ENCODE data around the gene SOX6.

The SOX6 gene

DNA sequence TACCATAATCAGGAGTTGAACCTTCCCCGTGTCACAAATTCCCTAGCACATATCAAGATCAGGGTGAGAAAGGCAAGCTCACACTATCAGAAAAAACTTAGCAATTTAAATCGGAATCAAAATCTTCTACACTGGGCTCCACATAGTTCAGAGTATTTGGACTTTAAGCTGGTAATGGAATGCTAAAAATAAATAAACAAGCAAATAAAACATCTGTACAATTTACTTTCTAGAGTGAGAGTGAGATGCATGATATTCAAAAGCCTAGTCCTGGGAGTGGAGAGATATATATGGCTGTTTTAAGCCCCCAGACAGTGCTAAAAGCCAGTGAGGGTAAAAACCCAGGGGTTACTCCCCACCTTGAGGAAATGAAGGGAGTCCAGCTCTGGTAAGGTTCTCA lies 380.6 kb downstream of the SOX6 start:
- H3K9me2 ChIP-seq (replicated peaks; ENCODE audit: insufficient read depth, low read length): no peaks in the 10 kb centered on the region
- no peak overlapping the region for H3K4me2 ChIP-seq (ENCODE audit: low read depth, low read length)
- no peak overlapping the region for H3K27ac ChIP-seq (ENCODE audit: low read length)
- H3K79me2 ChIP-seq (ENCODE audit: low read length): no peaks in the 10 kb centered on the region
- TF ChIP-seq, protein P1, sequence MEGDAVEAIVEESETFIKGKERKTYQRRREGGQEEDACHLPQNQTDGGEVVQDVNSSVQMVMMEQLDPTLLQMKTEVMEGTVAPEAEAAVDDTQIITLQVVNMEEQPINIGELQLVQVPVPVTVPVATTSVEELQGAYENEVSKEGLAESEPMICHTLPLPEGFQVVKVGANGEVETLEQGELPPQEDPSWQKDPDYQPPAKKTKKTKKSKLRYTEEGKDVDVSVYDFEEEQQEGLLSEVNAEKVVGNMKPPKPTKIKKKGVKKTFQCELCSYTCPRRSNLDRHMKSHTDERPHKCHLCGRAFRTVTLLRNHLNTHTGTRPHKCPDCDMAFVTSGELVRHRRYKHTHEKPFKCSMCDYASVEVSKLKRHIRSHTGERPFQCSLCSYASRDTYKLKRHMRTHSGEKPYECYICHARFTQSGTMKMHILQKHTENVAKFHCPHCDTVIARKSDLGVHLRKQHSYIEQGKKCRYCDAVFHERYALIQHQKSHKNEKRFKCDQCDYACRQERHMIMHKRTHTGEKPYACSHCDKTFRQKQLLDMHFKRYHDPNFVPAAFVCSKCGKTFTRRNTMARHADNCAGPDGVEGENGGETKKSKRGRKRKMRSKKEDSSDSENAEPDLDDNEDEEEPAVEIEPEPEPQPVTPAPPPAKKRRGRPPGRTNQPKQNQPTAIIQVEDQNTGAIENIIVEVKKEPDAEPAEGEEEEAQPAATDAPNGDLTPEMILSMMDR (IDR thresholded peaks at IDR 0.05; ENCODE audit: low read length): no peak
- TF ChIP-seq EZH2 (optimal IDR thresholded peaks at IDR 0.05; ENCODE audit: low read depth, low read length) (no peak), EZH2phosphoT487 (IDR thresholded peaks at IDR 0.05; ENCODE audit: low read length) (no peak)
- H4K20me1 ChIP-seq (ENCODE audit: insufficient read depth, low read length): no peaks in the 10 kb centered on the region
- H3K9ac ChIP-seq (ENCODE audit: low read length): no peak overlapping the region
- H3K9me3 ChIP-seq (replicated peaks; ENCODE audit: insufficient read depth, low read length): no peaks in the 10 kb centered on the region
- H3K4me1 ChIP-seq (ENCODE audit: low read length): no peaks in the 10 kb centered on the region
- H3K36me3 ChIP-seq (replicated peaks; ENCODE audit: insufficient read depth, low read length): no peaks in the 10 kb centered on the region
- DNase-seq: no peak
- no peaks in the 10 kb centered on the region for H3K27me3 ChIP-seq (replicated peaks; ENCODE audit: insufficient read depth, low read length)
- no peaks in the 10 kb centered on the region for H3F3A ChIP-seq (ENCODE audit: insufficient read depth, low read length)
- H3K4me3 ChIP-seq (ENCODE audit: low read length): no peak overlapping the region
- H2AFZ ChIP-seq (ENCODE audit: low read length): no peak overlapping the region

DNA sequence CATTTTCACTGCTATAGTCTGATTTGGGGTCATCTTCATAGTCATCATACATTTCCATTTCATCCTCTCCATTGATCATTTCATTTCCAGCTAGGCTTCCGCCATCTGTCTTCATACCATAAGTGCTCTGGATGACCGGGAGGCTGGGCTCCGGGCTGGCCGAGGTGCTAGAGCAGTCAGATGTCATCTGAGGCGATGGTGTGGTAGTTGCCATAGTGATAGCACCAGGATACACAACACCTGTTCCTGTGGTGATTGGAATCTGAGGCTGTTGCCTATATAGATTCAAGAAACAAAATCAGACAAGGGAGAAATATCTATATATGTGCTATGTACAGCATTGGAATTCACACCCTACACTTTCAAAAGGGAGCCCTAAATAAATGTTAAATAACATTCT lies 383.5 kb downstream of the SOX6 start:
- Histone ChIP-seq H3F3A (ENCODE audit: insufficient read depth, low read length) (no peaks in the 10 kb centered on the region), H3K27me3 (replicated peaks; ENCODE audit: insufficient read depth, low read length) (no peaks in the 10 kb centered on the region), H3K9me3 (replicated peaks; ENCODE audit: insufficient read depth, low read length) (no peaks in the 10 kb centered on the region), H3K4me3 (ENCODE audit: low read length) (no peak overlapping the region), H3K4me2 (ENCODE audit: low read depth, low read length) (no peak overlapping the region), H3K36me3 (replicated peaks; ENCODE audit: insufficient read depth, low read length) (no peaks in the 10 kb centered on the region), H3K9me2 (replicated peaks; ENCODE audit: insufficient read depth, low read length) (no peaks in the 10 kb centered on the region), H2AFZ (ENCODE audit: low read length) (no peak overlapping the region), H3K4me1 (ENCODE audit: low read length) (peaks cover 9% of the 10 kb centered on the region; the same call in 1 of the 2 replicates), H3K9ac (ENCODE audit: low read length) (no peak overlapping the region), H3K79me2 (ENCODE audit: low read length) (no peaks in the 10 kb centered on the region), H3K27ac (ENCODE audit: low read length) (no peak overlapping the region), H4K20me1 (ENCODE audit: insufficient read depth, low read length) (no peaks in the 10 kb centered on the region)
- no peak for DNase-seq
- TF ChIP-seq EZH2phosphoT487 (IDR thresholded peaks at IDR 0.05; ENCODE audit: low read length): no peak
- no peak for TF ChIP-seq EZH2 (optimal IDR thresholded peaks at IDR 0.05; ENCODE audit: low read depth, low read length)
- TF ChIP-seq, protein P1 (IDR thresholded peaks at IDR 0.05; ENCODE audit: low read length): no peak

DNA sequence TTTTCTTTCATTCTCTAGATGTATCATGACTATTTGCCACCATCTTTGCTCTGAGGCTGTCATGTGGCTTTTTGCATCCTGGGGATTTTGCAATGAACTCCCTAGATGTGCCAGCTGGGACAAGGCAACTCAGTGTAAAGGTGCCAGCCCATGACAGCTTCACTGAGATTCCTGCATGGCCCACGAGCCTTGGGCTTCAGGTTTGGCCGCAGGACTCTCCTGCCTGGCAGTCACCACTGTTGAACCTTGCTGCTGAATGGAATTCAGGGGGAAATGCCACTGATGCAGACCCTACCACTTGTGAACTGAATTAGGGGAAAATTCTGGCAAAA lies 385.2 kb downstream of the SOX6 start:
- no peaks in the 10 kb centered on the region for H3F3A ChIP-seq (ENCODE audit: insufficient read depth, low read length)
- no peaks in the 10 kb centered on the region for H4K20me1 ChIP-seq (ENCODE audit: insufficient read depth, low read length)
- no peak overlapping the region for H3K4me3 ChIP-seq (ENCODE audit: low read length)
- peaks cover 9% of the 10 kb centered on the region; the same call in 1 of the 2 replicates for H3K4me1 ChIP-seq (ENCODE audit: low read length)
- H3K9me3 ChIP-seq (replicated peaks; ENCODE audit: insufficient read depth, low read length): no peaks in the 10 kb centered on the region
- no peak overlapping the region for H3K9ac ChIP-seq (ENCODE audit: low read length)
- H3K27ac ChIP-seq (ENCODE audit: low read length): no peak overlapping the region
- DNase-seq: no peak
- H3K9me2 ChIP-seq (replicated peaks; ENCODE audit: insufficient read depth, low read length): no peaks in the 10 kb centered on the region
- H3K36me3 ChIP-seq (replicated peaks; ENCODE audit: insufficient read depth, low read length): no peaks in the 10 kb centered on the region
- H2AFZ ChIP-seq (ENCODE audit: low read length): no peak overlapping the region
- H3K79me2 ChIP-seq (ENCODE audit: low read length): no peaks in the 10 kb centered on the region
- H3K4me2 ChIP-seq (ENCODE audit: low read depth, low read length): no peak overlapping the region
- TF ChIP-seq EZH2 (optimal IDR thresholded peaks at IDR 0.05; ENCODE audit: low read depth, low read length): no peak
- TF ChIP-seq EZH2phosphoT487 (IDR thresholded peaks at IDR 0.05; ENCODE audit: low read length): no peak
- TF ChIP-seq, protein P1 (IDR thresholded peaks at IDR 0.05; ENCODE audit: low read length): no peak
- no peaks in the 10 kb centered on the region for H3K27me3 ChIP-seq (replicated peaks; ENCODE audit: insufficient read depth, low read length)

All from MM.1S (cell line).